ENCODE results near the gene DOCK2. TPM values are rescaled to one million over a fixed set of nuclear protein-coding genes. Genes with fewer than 3 reads are reported as not detected.

Gene DOCK2
- total RNA-seq, 1 experiment from 2014 or later: 1.4 TPM

DNA sequence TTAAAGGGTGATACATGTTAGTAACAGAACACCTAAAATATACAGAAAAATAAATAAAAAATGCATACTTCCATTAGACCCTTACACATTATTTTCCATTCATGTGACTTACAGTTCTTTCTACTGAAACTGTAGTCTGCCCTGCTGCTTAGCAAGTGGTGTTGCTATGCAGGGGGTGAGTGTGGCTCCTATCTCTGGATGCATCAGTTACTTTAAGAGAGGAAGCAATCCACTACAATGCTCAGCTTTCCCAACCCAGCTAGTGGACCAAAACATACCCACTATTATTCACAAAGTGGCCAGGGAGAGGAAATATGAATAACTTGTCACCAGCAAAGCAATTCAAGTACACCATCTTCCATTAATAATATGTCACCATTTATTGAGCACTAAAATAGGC is 121.8 kb downstream of the DOCK2 start:
- H3K36me3 ChIP-seq (ENCODE audit: control insufficient read depth, insufficient read depth, low read length): no peaks in the 10 kb centered on the region
- H3K27me3 ChIP-seq (ENCODE audit: control insufficient read depth, insufficient read depth, low read length): no peaks in the 10 kb centered on the region
- TF ChIP-seq CTCF (IDR thresholded peaks at IDR 0.05) (no peak), REST (IDR thresholded peaks at IDR 0.05; ENCODE audit: insufficient read depth in 1 of 2, low read depth in 2 of 2, low read length in 1 of 2) (no peak), SIN3A (IDR thresholded peaks at IDR 0.05; ENCODE audit: borderline replicate concordance, insufficient read depth, low read depth, low read length) (no peak), POLR2AphosphoS5 (IDR thresholded peaks at IDR 0.05; ENCODE audit: low read depth, low read length) (no peak)
- in situ Hi-C loops (cut with HindIII; ENCODE audit: low pct_unique_long_range_greater_than_20kb, low sequenced_read_pairs) (no loop called here), intact Hi-C loops (cut with micrococcal nuclease; ENCODE audit: unreplicated experiment) (no loop called here)
- H3K4me3 ChIP-seq (ENCODE audit: low read depth in 2 of 2, low read length in 2 of 2): no peak overlapping the region
- BruUV-seq (replicated peaks): no TSS peak
- CTCF ChIA-PET: no interaction called here
- POLR2A ChIA-PET: no interaction called here
- H3K9me3 ChIP-seq (ENCODE audit: control insufficient read depth, insufficient read depth, low read depth, low read length): no peaks in the 10 kb centered on the region
- H3K4me1 ChIP-seq (ENCODE audit: control insufficient read depth, insufficient read depth, low read length): no peaks in the 10 kb centered on the region; the same call in 1 of the 2 replicates
- DNase-seq (ENCODE audit: low read depth, low spot score): no peak
- H3K27ac ChIP-seq (ENCODE audit: low read length): no peak overlapping the region
- no peak for ATAC-seq

DNA sequence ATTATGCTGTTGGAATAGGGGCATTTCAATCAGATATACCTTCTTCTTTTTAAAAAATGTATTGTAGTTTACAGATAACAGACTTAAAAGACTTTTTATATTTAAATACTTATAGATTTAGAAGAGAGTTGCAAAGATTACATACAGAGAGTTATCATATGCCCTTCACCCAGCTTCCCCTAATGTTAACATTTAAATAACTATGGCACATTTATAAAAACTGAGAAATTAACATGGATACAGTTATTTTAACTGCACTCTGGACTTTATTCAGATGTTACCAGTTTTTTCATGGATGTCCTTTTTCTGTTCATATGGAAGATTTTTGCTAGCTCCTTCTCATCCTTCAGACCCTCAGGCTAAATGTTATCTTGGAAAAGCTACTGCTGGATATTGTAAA is 123.2 kb downstream of the DOCK2 start:
- Histone ChIP-seq H3K4me1 (ENCODE audit: control insufficient read depth, insufficient read depth, low read length) (no peaks in the 10 kb centered on the region; the same call in 1 of the 2 replicates), H3K36me3 (ENCODE audit: control insufficient read depth, insufficient read depth, low read length) (no peaks in the 10 kb centered on the region), H3K4me3 (ENCODE audit: low read depth in 2 of 2, low read length in 2 of 2) (no peak overlapping the region), H3K27ac (ENCODE audit: low read length) (no peak overlapping the region), H3K27me3 (ENCODE audit: control insufficient read depth, insufficient read depth, low read length) (no peaks in the 10 kb centered on the region), H3K9me3 (ENCODE audit: control insufficient read depth, insufficient read depth, low read depth, low read length) (no peaks in the 10 kb centered on the region)
- TF ChIP-seq CTCF (IDR thresholded peaks at IDR 0.05) (no peak), REST (IDR thresholded peaks at IDR 0.05; ENCODE audit: insufficient read depth in 1 of 2, low read depth in 2 of 2, low read length in 1 of 2) (no peak), SIN3A (IDR thresholded peaks at IDR 0.05; ENCODE audit: borderline replicate concordance, insufficient read depth, low read depth, low read length) (no peak), TCF7L2 (IDR thresholded peaks at IDR 0.05; ENCODE audit: low read depth, low read length) (no peak), POLR2AphosphoS5 (IDR thresholded peaks at IDR 0.05; ENCODE audit: low read depth, low read length) (no peak)
- BruUV-seq (replicated peaks): no TSS peak
- CTCF ChIA-PET: no interaction called here
- ATAC-seq (no peak), DNase-seq (ENCODE audit: low read depth, low spot score) (no peak)
- in situ Hi-C loops (cut with HindIII; ENCODE audit: low pct_unique_long_range_greater_than_20kb, low sequenced_read_pairs): no loop called here
- POLR2A ChIA-PET: no interaction called here
- intact Hi-C loops (cut with micrococcal nuclease; ENCODE audit: unreplicated experiment): no loop called here
